Naive thymus-derived CD4-positive, alpha-beta T cell (primary cell): Measurements from ENCODE around the gene SAT1. TPM values are rescaled to one million over a fixed set of nuclear protein-coding genes. Genes with fewer than 3 reads are reported as not detected.
A peak's percentile ranks its signal among the peaks of the same experiment; 100 is the strongest.

Source experiments
- ATAC-seq: fragments of 150-1000 bp; cut with Tn5 transposase; 2 replicates; pipeline ENCODE4 v1.10.0; 2021; ENCODE audit warnings: mild to moderate bottlenecking, moderate library complexity
- CTCF ChIA-PET: fragments of 350-600 bp; sonication (Branson Sonifier 250); formaldehyde crosslinking; loops from one replicate; lab custom pipeline; 2021; ENCODE audit warnings: antibody characterized with exemption; lab: Charles Lee
- POLR2A ChIA-PET: fragments of 350-600 bp; sonication (Branson Sonifier 250); formaldehyde crosslinking; loops from one replicate; lab custom pipeline; 2021; ENCODE audit warnings: antibody characterized with exemption, inconsistent platforms; lab: Charles Lee
- DNase-seq, 9 donors: peaks; one replicate each; pipeline versions ENCODE4 v3.0.0 to v3.0.0-alpha.2; 2020 to 2022; ENCODE audit warnings: mixed read lengths in 1 of 9
- H3K27ac ChIP-seq: one replicate; pipeline ENCODE4 v1.7.0; 2013; ENCODE audit warnings: mild to moderate bottlenecking, low read depth, low read length, moderate library complexity
- H3K27me3 ChIP-seq, 2 donors: one replicate each; pipeline ENCODE4 v1.7.0; 2013; ENCODE audit warnings: low read length in 2 of 2, mild to moderate bottlenecking in 2 of 2, moderate library complexity in 2 of 2; ENCODE audit not compliant: control insufficient read depth in 2 of 2, insufficient read depth in 2 of 2
- H3K36me3 ChIP-seq, 3 experiments: 1 replicate in 2 of 3; 2 replicates in 1 of 3; pipeline ENCODE4 v1.7.0; 2013; ENCODE audit warnings: low read length in 3 of 3, mild to moderate bottlenecking in 3 of 3, moderate library complexity in 1 of 3; ENCODE audit not compliant: insufficient read depth in 3 of 3, control insufficient read depth in 2 of 3
- H3K4me1 ChIP-seq, 2 donors: one replicate each; pipeline ENCODE4 v1.7.0; 2013; ENCODE audit warnings: low read length in 2 of 2, mild to moderate bottlenecking in 2 of 2, moderate library complexity in 1 of 2; ENCODE audit not compliant: control insufficient read depth in 2 of 2, insufficient read depth in 2 of 2
- H3K4me3 ChIP-seq: 2 replicates; pipeline ENCODE4 v1.7.0; 2013; ENCODE audit warnings: mild to moderate bottlenecking, low read length
- H3K9me3 ChIP-seq, 3 experiments: 1 replicate in 2 of 3; 2 replicates in 1 of 3; pipeline ENCODE4 v1.7.0; 2013; ENCODE audit warnings: low read length in 3 of 3; ENCODE audit not compliant: control insufficient read depth in 2 of 3
- H3K27ac Mint-ChIP-seq, 9 donors: one replicate each; pipeline ENCODE4 v1.8.0; 2020 to 2022; ENCODE audit warnings: mixed read lengths in 9 of 9, mild to moderate bottlenecking in 8 of 9, moderate library complexity in 5 of 9, inconsistent platforms in 2 of 9
- H3K27me3 Mint-ChIP-seq, 5 donors: one replicate each; pipeline ENCODE4 v1.8.0; 2021 to 2022; ENCODE audit warnings: mixed read lengths in 5 of 5, mild to moderate bottlenecking in 1 of 5
- H3K36me3 Mint-ChIP-seq, 5 donors: one replicate each; pipeline ENCODE4 v1.8.0; 2020 to 2022; ENCODE audit warnings: mixed read lengths in 5 of 5, mild to moderate bottlenecking in 3 of 5, inconsistent platforms in 1 of 5
- H3K4me1 Mint-ChIP-seq, 7 donors: one replicate each; pipeline ENCODE4 v1.8.0; 2020 to 2022; ENCODE audit warnings: mixed read lengths in 7 of 7, mild to moderate bottlenecking in 3 of 7, inconsistent platforms in 1 of 7
- H3K4me3 Mint-ChIP-seq, 10 donors: one replicate each; pipeline ENCODE4 v1.8.0; 2020 to 2022; ENCODE audit warnings: mild to moderate bottlenecking in 10 of 10, mixed read lengths in 10 of 10, moderate library complexity in 6 of 10, inconsistent platforms in 2 of 10
- H3K9me3 Mint-ChIP-seq, 11 donors: one replicate each; pipeline ENCODE4 v1.8.0; 2020 to 2022; ENCODE audit warnings: mixed read lengths in 11 of 11, mild to moderate bottlenecking in 4 of 11, inconsistent platforms in 1 of 11, moderate library complexity in 1 of 11
- intact Hi-C, 2 donors: fragments of 100-400 bp; cut with micrococcal nuclease; formaldehyde crosslinking; loops; one replicate each; pipeline ENCODE4 v1.15.1; 2023
- polyA plus RNA-seq, 2 donors: library from polyadenylated mRNA; unstranded; fragments of 300-500 nt; fragmentation: Illumina TruSeq; gene quantifications; one replicate each; pipeline ENCODE4 v1.2.3, GENCODE V29; 2021
- total RNA-seq, 6 experiments: library from RNA in 5 of 6; stranded (reverse) in 5 of 6; gene quantifications; 1 replicate in 5 of 6; 2 replicates in 1 of 6; pipeline ENCODE4 v1.2.3 and lab custom pipeline; 2021 to 2026

SAT1 gene
- total and polyA plus RNA-seq, 7 experiments from 2014 or later: 67.9 to 1,059 (median 124) TPM

- CTCF ChIA-PET: no interaction called here
Measured at GRCh38 chrX:23810279-23810678, 27.3 kb downstream of the SAT1 start.

GRCh38 chrX:23811108-23811651, 28.2 kb downstream of the SAT1 start:
- Histone ChIP-seq H3K9me3 (no peaks in the 10 kb centered on the region), H3K4me3 (no peak overlapping the region), H3K27me3 (no peaks in the 10 kb centered on the region), H3K36me3 (no peaks in the 10 kb centered on the region), H3K27ac (no peak overlapping the region), H3K4me1 (no peaks in the 10 kb centered on the region)
- intact Hi-C loops: no loop called here
- ChIA-PET CTCF (no interaction called here), POLR2A (no interaction called here)
- H3K27me3 Mint-ChIP-seq: peaks cover 0 to 6% (median 5%) of the 10 kb centered on the region in 5 donors
- peak; percentile 40 for ATAC-seq
- peaks cover 0 to 12% (median 0%) of the 10 kb centered on the region in 7 donors for H3K4me1 Mint-ChIP-seq
- H3K4me3 Mint-ChIP-seq: peak overlapping the region in 7 of 10 donors; percentile 25 to 57 (median 46)
- no peak overlapping the region for H3K27ac Mint-ChIP-seq
- no peak for DNase-seq
- H3K36me3 Mint-ChIP-seq: no peaks in the 10 kb centered on the region
- H3K9me3 Mint-ChIP-seq: peaks cover 0 to 5% (median 0%) of the 10 kb centered on the region in 11 donors

More at GRCh38 chrX:23810279-23810678, 27.3 kb downstream of the SAT1 start:
- Mint-ChIP-seq H3K36me3 (no peaks in the 10 kb centered on the region), H3K9me3 (peaks cover 0 to 5% (median 0%) of the 10 kb centered on the region in 11 donors), H3K27me3 (peaks cover 0 to 6% (median 5%) of the 10 kb centered on the region in 5 donors), H3K4me3 (peak overlapping the region in 2 of 10 donors; percentile 57), H3K4me1 (peaks cover 0 to 12% (median 0%) of the 10 kb centered on the region in 7 donors), H3K27ac (no peak overlapping the region)
- no peak overlapping the region for H3K4me3 ChIP-seq
- intact Hi-C loops: no loop called here
- ATAC-seq (no peak), DNase-seq (no peak)
- no peak overlapping the region for H3K27ac ChIP-seq
- no peaks in the 10 kb centered on the region for H3K4me1 ChIP-seq
- no peaks in the 10 kb centered on the region for H3K9me3 ChIP-seq
- H3K27me3 ChIP-seq: no peaks in the 10 kb centered on the region
- POLR2A ChIA-PET: no interaction called here
- H3K36me3 ChIP-seq: no peaks in the 10 kb centered on the region

GRCh38 chrX:23811656-23812055, 28.7 kb downstream of the SAT1 start:
- peak overlapping the region in 4 of 10 donors; percentile 33 to 57 (median 54) for H3K4me3 Mint-ChIP-seq
- Histone ChIP-seq H3K36me3 (no peaks in the 10 kb centered on the region), H3K4me1 (no peaks in the 10 kb centered on the region), H3K27ac (no peak overlapping the region), H3K4me3 (no peak overlapping the region), H3K27me3 (no peaks in the 10 kb centered on the region), H3K9me3 (no peaks in the 10 kb centered on the region)
- ChIA-PET POLR2A (no interaction called here), CTCF (no interaction called here)
- ATAC-seq: no peak
- H3K4me1 Mint-ChIP-seq: peaks cover 0 to 12% (median 0%) of the 10 kb centered on the region in 7 donors
- peaks cover 0 to 6% (median 5%) of the 10 kb centered on the region in 5 donors for H3K27me3 Mint-ChIP-seq
- no peaks in the 10 kb centered on the region for H3K36me3 Mint-ChIP-seq
- intact Hi-C loops: no loop called here
- no peak for DNase-seq
- peaks cover 0 to 5% (median 0%) of the 10 kb centered on the region in 11 donors for H3K9me3 Mint-ChIP-seq
- H3K27ac Mint-ChIP-seq: no peak overlapping the region

- Mint-ChIP-seq H3K4me3 (no peak overlapping the region), H3K4me1 (peaks cover 0 to 12% (median 4%) of the 10 kb centered on the region in 7 donors), H3K27me3 (peaks cover 0 to 6% (median 5%) of the 10 kb centered on the region in 5 donors), H3K36me3 (no peaks in the 10 kb centered on the region), H3K27ac (no peak overlapping the region), H3K9me3 (peaks cover 0 to 5% (median 0%) of the 10 kb centered on the region in 11 donors)
- DNase-seq (no peak), ATAC-seq (no peak)
- Histone ChIP-seq H3K27me3 (no peaks in the 10 kb centered on the region), H3K4me1 (no peaks in the 10 kb centered on the region), H3K27ac (no peak overlapping the region), H3K4me3 (no peak overlapping the region), H3K9me3 (no peaks in the 10 kb centered on the region), H3K36me3 (no peaks in the 10 kb centered on the region)
- CTCF ChIA-PET: no interaction called here
- POLR2A ChIA-PET: no interaction called here
- intact Hi-C loops: no loop called here
Measured at GRCh38 chrX:23813808-23814207, 30.8 kb downstream of the SAT1 start.

GRCh38 chrX:23815376-23815775, 32.4 kb downstream of the SAT1 start:
- H3K4me1 ChIP-seq: no peaks in the 10 kb centered on the region
- intact Hi-C loops: no loop called here
- POLR2A ChIA-PET: no interaction called here
- H3K9me3 ChIP-seq: no peaks in the 10 kb centered on the region
- no peaks in the 10 kb centered on the region for H3K27me3 ChIP-seq
- no peak overlapping the region for H3K4me3 ChIP-seq
- ATAC-seq (no peak), DNase-seq (no peak)
- H3K4me3 Mint-ChIP-seq: no peak overlapping the region
- no peak overlapping the region for H3K27ac ChIP-seq
- H3K36me3 ChIP-seq: no peaks in the 10 kb centered on the region
- no peak overlapping the region for H3K27ac Mint-ChIP-seq
- H3K36me3 Mint-ChIP-seq: no peaks in the 10 kb centered on the region
- peaks cover 0 to 5% (median 0%) of the 10 kb centered on the region in 11 donors for H3K9me3 Mint-ChIP-seq
- CTCF ChIA-PET: no interaction called here
- H3K4me1 Mint-ChIP-seq: peaks cover 0 to 12% (median 4%) of the 10 kb centered on the region in 7 donors
- H3K27me3 Mint-ChIP-seq: peaks cover 0 to 6% (median 5%) of the 10 kb centered on the region in 5 donors

GRCh38 chrX:23816179-23816578, 33.2 kb downstream of the SAT1 start:
- ChIA-PET POLR2A (no interaction called here), CTCF (no interaction called here)
- no peaks in the 10 kb centered on the region for H3K27me3 ChIP-seq
- ATAC-seq (no peak), DNase-seq (no peak)
- H3K9me3 Mint-ChIP-seq: peaks cover 0 to 5% (median 0%) of the 10 kb centered on the region in 11 donors
- no peaks in the 10 kb centered on the region for H3K36me3 Mint-ChIP-seq
- no peak overlapping the region for H3K27ac ChIP-seq
- H3K4me3 Mint-ChIP-seq: no peak overlapping the region
- H3K4me1 ChIP-seq: no peaks in the 10 kb centered on the region
- no peaks in the 10 kb centered on the region for H3K36me3 ChIP-seq
- H3K27me3 Mint-ChIP-seq: peaks cover 0 to 5% (median 0%) of the 10 kb centered on the region in 5 donors
- no peaks in the 10 kb centered on the region for H3K9me3 ChIP-seq
- no peak overlapping the region for H3K4me3 ChIP-seq
- H3K4me1 Mint-ChIP-seq: peaks cover 0 to 6% (median 0%) of the 10 kb centered on the region in 7 donors
- no peak overlapping the region for H3K27ac Mint-ChIP-seq
- intact Hi-C loops: no loop called here

- no peaks in the 10 kb centered on the region for H3K27me3 ChIP-seq
- no peak overlapping the region for H3K27ac ChIP-seq
- ChIA-PET CTCF (no interaction called here), POLR2A (no interaction called here)
- Mint-ChIP-seq H3K9me3 (peaks cover 0 to 5% (median 0%) of the 10 kb centered on the region in 11 donors), H3K4me3 (no peak overlapping the region), H3K36me3 (no peaks in the 10 kb centered on the region), H3K4me1 (peaks cover 0 to 4% (median 0%) of the 10 kb centered on the region in 7 donors), H3K27me3 (no peaks in the 10 kb centered on the region), H3K27ac (no peak overlapping the region)
- no peaks in the 10 kb centered on the region for H3K4me1 ChIP-seq
- ATAC-seq (no peak), DNase-seq (no peak)
- no peaks in the 10 kb centered on the region for H3K9me3 ChIP-seq
- no peak overlapping the region for H3K4me3 ChIP-seq
- no peaks in the 10 kb centered on the region for H3K36me3 ChIP-seq
- intact Hi-C loops: no loop called here
Measured at GRCh38 chrX:23817979-23818336, 35.0 kb downstream of the SAT1 start.
